Caco-2 (cell line): ENCODE data around the gene ADGRD1. TPM values are rescaled to one million over a fixed set of nuclear protein-coding genes. Genes with fewer than 3 reads are reported as not detected.

Experiments used
- BruUV-seq: library from RNA; stranded (reverse); fragments of 400-500 nt; replicated peaks from 2 replicates; lab custom pipeline; 2021; lab: Mats Ljungman, UMichigan
- CTCF ChIA-PET: fragments of 300-600 bp; sonication (Branson Sonifier 250); formaldehyde crosslinking; loops from one replicate; lab custom pipeline; 2022; ENCODE audit warnings: antibody characterized with exemption; lab: Charles Lee
- POLR2A ChIA-PET: fragments of 300-600 bp; sonication (Branson Sonifier 250); formaldehyde crosslinking; loops from one replicate; lab custom pipeline; 2022; ENCODE audit warnings: antibody characterized with exemption; lab: Charles Lee
- DNase-seq, 2 experiments: peaks; one replicate each; pipeline versions ENCODE4 v3.0.0 to v3.0.0-alpha.2; 2020 to 2022
- H3K27me3 ChIP-seq: replicated peaks from 2 replicates; pipeline ENCODE4 v1.6.0; 2011; ENCODE audit warnings: low read length; ENCODE audit not compliant: control insufficient read depth, insufficient read depth
- H3K36me3 ChIP-seq: 2 replicates; pipeline ENCODE4 v1.5.1; 2011; ENCODE audit warnings: low read length; ENCODE audit not compliant: control insufficient read depth, insufficient read depth
- H3K4me1 ChIP-seq: fragments of 250-450 bp; sonication (Bioruptor Pico); 2 replicates; pipeline ENCODE4 v1.5.1; 2020; ENCODE audit warnings: mild to moderate bottlenecking
- H3K4me3 ChIP-seq: 2 replicates; pipeline ENCODE4 v1.5.1; 2011; ENCODE audit warnings: low read depth, mild to moderate bottlenecking, control low read depth, low read length
- H3K9me3 ChIP-seq: fragments of 250-450 bp; sonication (Bioruptor Pico); 2 replicates; pipeline ENCODE4 v1.5.1; 2020; ENCODE audit warnings: mild to moderate bottlenecking, moderate library complexity
- H3K27ac Mint-ChIP-seq: one replicate; pipeline ENCODE4 v1.8.0; 2022; ENCODE audit warnings: mixed read lengths; ENCODE audit not compliant: unreplicated experiment
- H3K27me3 Mint-ChIP-seq: one replicate; pipeline ENCODE4 v1.8.0; 2022; ENCODE audit warnings: mixed read lengths; ENCODE audit not compliant: insufficient read depth, unreplicated experiment
- H3K36me3 Mint-ChIP-seq: one replicate; pipeline ENCODE4 v1.8.0; 2022; ENCODE audit warnings: mild to moderate bottlenecking, mixed read lengths; ENCODE audit not compliant: insufficient read depth, unreplicated experiment
- H3K4me1 Mint-ChIP-seq: one replicate; pipeline ENCODE4 v1.8.0; 2022; ENCODE audit warnings: low read depth, mixed read lengths; ENCODE audit not compliant: unreplicated experiment
- H3K4me3 Mint-ChIP-seq: one replicate; pipeline ENCODE4 v1.8.0; 2022; ENCODE audit warnings: mild to moderate bottlenecking, moderate library complexity, mixed read lengths; ENCODE audit not compliant: unreplicated experiment
- H3K9me3 Mint-ChIP-seq: one replicate; pipeline ENCODE4 v1.8.0; 2022; ENCODE audit warnings: mixed read lengths; ENCODE audit not compliant: unreplicated experiment
- intact Hi-C: fragments of 100-400 bp; cut with micrococcal nuclease; formaldehyde crosslinking; loops from one replicate; pipeline ENCODE4 v1.10.0; 2022; ENCODE audit not compliant: unreplicated experiment
- total RNA-seq: library from RNA; stranded (reverse); gene quantifications from 2 replicates; pipeline ENCODE4 v1.2.3, GENCODE V29; 2022
- TF ChIP-seq, protein P1 (sequence below), 2 experiments: fragments of 200-600 bp in 1 of 2; IDR thresholded peaks; 1 replicate in 1 of 2; 2 replicates in 1 of 2; pipeline versions ENCODE4 v1.5.1 to v1.8.0; 2011 to 2022; ENCODE audit warnings: antibody characterized with exemption in 1 of 2, control low read depth in 1 of 2, inconsistent platforms in 1 of 2, low read depth in 1 of 2, low read length in 1 of 2, mild to moderate bottlenecking in 1 of 2, moderate library complexity in 1 of 2; ENCODE audit not compliant: insufficient read depth in 1 of 2, severe bottlenecking in 1 of 2, unreplicated experiment in 1 of 2

Gene ADGRD1
- total RNA-seq, 1 experiment from 2014 or later, result 3.6 TPM

GRCh38 chr12:130960058-130960457 is 6.4 kb downstream of the ADGRD1 start:
- Mint-ChIP-seq H3K36me3 (no peaks in the 10 kb centered on the region), H3K27ac (no peak overlapping the region), H3K9me3 (no peaks in the 10 kb centered on the region), H3K4me3 (no peak overlapping the region), H3K4me1 (no peaks in the 10 kb centered on the region), H3K27me3 (peaks cover 4% of the 10 kb centered on the region)
- intact Hi-C loops, result no loop called here
- DNase-seq, result no peak
- H3K27me3 ChIP-seq, result no peaks in the 10 kb centered on the region
- POLR2A ChIA-PET, result no interaction called here
- H3K4me1 ChIP-seq, result no peaks in the 10 kb centered on the region
- BruUV-seq, result no TSS peak
- H3K36me3 ChIP-seq, result no peaks in the 10 kb centered on the region
- no peak overlapping the region for H3K4me3 ChIP-seq
- H3K9me3 ChIP-seq, result no peaks in the 10 kb centered on the region
- CTCF ChIA-PET, result no interaction called here
- TF ChIP-seq, protein P1, sequence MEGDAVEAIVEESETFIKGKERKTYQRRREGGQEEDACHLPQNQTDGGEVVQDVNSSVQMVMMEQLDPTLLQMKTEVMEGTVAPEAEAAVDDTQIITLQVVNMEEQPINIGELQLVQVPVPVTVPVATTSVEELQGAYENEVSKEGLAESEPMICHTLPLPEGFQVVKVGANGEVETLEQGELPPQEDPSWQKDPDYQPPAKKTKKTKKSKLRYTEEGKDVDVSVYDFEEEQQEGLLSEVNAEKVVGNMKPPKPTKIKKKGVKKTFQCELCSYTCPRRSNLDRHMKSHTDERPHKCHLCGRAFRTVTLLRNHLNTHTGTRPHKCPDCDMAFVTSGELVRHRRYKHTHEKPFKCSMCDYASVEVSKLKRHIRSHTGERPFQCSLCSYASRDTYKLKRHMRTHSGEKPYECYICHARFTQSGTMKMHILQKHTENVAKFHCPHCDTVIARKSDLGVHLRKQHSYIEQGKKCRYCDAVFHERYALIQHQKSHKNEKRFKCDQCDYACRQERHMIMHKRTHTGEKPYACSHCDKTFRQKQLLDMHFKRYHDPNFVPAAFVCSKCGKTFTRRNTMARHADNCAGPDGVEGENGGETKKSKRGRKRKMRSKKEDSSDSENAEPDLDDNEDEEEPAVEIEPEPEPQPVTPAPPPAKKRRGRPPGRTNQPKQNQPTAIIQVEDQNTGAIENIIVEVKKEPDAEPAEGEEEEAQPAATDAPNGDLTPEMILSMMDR (IDR thresholded peaks at IDR 0.05; ENCODE audit: insufficient read depth in 1 of 2, low read depth in 1 of 2, low read length in 1 of 2, severe bottlenecking in 1 of 2, unreplicated experiment in 1 of 2), result no peak

- no peaks in the 10 kb centered on the region for H3K9me3 Mint-ChIP-seq
- no peak overlapping the region for H3K27ac Mint-ChIP-seq
- CTCF ChIA-PET, result no interaction called here
- no peaks in the 10 kb centered on the region for H3K36me3 Mint-ChIP-seq
- no TSS peak for BruUV-seq
- Histone ChIP-seq H3K36me3 (no peaks in the 10 kb centered on the region), H3K9me3 (no peaks in the 10 kb centered on the region), H3K4me1 (no peaks in the 10 kb centered on the region), H3K4me3 (no peak overlapping the region), H3K27me3 (no peaks in the 10 kb centered on the region)
- no peak for DNase-seq
- TF ChIP-seq, protein P1 (IDR thresholded peaks at IDR 0.05; ENCODE audit: insufficient read depth in 1 of 2, low read depth in 1 of 2, low read length in 1 of 2, severe bottlenecking in 1 of 2, unreplicated experiment in 1 of 2), result no peak
- H3K27me3 Mint-ChIP-seq, result peaks cover 4% of the 10 kb centered on the region
- intact Hi-C loops, result no loop called here
- no peak overlapping the region for H3K4me3 Mint-ChIP-seq
- POLR2A ChIA-PET, result no interaction called here
- no peaks in the 10 kb centered on the region for H3K4me1 Mint-ChIP-seq
Measured at GRCh38 chr12:130960787-130961186, 7.1 kb downstream of the ADGRD1 start.

GRCh38 chr12:130961921-130962451 is 8.3 kb downstream of the ADGRD1 start:
- CTCF ChIA-PET, result no interaction called here
- DNase-seq, result no peak
- H3K36me3 ChIP-seq, result no peaks in the 10 kb centered on the region
- no TSS peak for BruUV-seq
- H3K36me3 Mint-ChIP-seq, result no peaks in the 10 kb centered on the region
- no peak overlapping the region for H3K4me3 ChIP-seq
- intact Hi-C loops, result no loop called here
- H3K27me3 ChIP-seq, result no peaks in the 10 kb centered on the region
- H3K4me1 Mint-ChIP-seq, result no peaks in the 10 kb centered on the region
- POLR2A ChIA-PET, result no interaction called here
- no peak overlapping the region for H3K4me3 Mint-ChIP-seq
- no peaks in the 10 kb centered on the region for H3K9me3 Mint-ChIP-seq
- TF ChIP-seq, protein P1 (IDR thresholded peaks at IDR 0.05; ENCODE audit: insufficient read depth in 1 of 2, low read depth in 1 of 2, low read length in 1 of 2, severe bottlenecking in 1 of 2, unreplicated experiment in 1 of 2), result no peak
- H3K9me3 ChIP-seq, result no peaks in the 10 kb centered on the region
- H3K27me3 Mint-ChIP-seq, result peaks cover 4% of the 10 kb centered on the region
- no peak overlapping the region for H3K27ac Mint-ChIP-seq
- no peaks in the 10 kb centered on the region for H3K4me1 ChIP-seq
